Measurements from ENCODE around the gene RAB6B. TPM values are rescaled to one million over a fixed set of nuclear protein-coding genes. Genes with fewer than 3 reads are reported as not detected.

Gene RAB6B
- polyA plus RNA-seq, 1 experiment, result 2.2 TPM

DNA sequence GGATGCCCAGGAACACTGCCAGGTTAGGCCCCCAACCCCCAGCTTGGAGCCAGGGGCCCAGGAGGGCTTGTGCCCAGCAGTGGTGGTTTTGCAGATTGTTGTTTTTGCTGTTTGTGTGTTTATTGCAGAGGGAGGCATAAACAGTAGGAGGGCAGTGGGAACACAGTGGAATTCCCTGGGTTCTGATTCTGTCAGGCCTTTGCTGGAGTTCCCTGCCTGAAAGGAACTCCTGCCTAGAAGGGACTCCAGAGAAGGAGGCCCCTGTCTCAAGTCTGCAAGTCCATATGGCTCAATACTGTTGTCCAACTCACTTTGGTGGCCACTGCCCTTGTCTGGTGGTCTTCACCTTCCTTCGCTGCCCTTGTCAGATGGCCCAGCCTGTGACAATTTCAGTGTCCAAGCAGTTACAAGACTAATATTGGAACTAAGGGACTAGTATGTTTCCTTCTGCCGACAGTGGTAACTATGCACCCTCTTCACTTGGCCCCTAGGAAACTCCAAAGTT lies 47.4 kb upstream of the RAB6B start:
- DNase-seq (ENCODE audit: low read depth, low spot score), result no peak
- Histone ChIP-seq H3K4me3 (ENCODE audit: low read depth, low read length) (no peak overlapping the region), H3K27me3 (ENCODE audit: control insufficient read depth, insufficient read depth, low read length) (peaks cover 3% of the 10 kb centered on the region), H3K9me3 (ENCODE audit: control insufficient read depth, insufficient read depth, low read length) (no peaks in the 10 kb centered on the region), H3K27ac (ENCODE audit: low read depth, low read length) (peak overlapping the region; percentile 31)
- POLR2A ChIA-PET, result interaction anchor here (2.5 kb wide), 1 partner anchor 20 kb away, joined by 7 read pairs; no protein-coding TSS in a partner anchor
- TF ChIP-seq, protein P1, sequence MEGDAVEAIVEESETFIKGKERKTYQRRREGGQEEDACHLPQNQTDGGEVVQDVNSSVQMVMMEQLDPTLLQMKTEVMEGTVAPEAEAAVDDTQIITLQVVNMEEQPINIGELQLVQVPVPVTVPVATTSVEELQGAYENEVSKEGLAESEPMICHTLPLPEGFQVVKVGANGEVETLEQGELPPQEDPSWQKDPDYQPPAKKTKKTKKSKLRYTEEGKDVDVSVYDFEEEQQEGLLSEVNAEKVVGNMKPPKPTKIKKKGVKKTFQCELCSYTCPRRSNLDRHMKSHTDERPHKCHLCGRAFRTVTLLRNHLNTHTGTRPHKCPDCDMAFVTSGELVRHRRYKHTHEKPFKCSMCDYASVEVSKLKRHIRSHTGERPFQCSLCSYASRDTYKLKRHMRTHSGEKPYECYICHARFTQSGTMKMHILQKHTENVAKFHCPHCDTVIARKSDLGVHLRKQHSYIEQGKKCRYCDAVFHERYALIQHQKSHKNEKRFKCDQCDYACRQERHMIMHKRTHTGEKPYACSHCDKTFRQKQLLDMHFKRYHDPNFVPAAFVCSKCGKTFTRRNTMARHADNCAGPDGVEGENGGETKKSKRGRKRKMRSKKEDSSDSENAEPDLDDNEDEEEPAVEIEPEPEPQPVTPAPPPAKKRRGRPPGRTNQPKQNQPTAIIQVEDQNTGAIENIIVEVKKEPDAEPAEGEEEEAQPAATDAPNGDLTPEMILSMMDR (IDR thresholded peaks at IDR 0.05; ENCODE audit: low read depth, low read length), result no peak
- CTCF ChIA-PET, result interaction anchor here (3.7 kb wide), 1 partner anchor 269 kb away, joined by 13 read pairs; no protein-coding TSS in a partner anchor

DNA sequence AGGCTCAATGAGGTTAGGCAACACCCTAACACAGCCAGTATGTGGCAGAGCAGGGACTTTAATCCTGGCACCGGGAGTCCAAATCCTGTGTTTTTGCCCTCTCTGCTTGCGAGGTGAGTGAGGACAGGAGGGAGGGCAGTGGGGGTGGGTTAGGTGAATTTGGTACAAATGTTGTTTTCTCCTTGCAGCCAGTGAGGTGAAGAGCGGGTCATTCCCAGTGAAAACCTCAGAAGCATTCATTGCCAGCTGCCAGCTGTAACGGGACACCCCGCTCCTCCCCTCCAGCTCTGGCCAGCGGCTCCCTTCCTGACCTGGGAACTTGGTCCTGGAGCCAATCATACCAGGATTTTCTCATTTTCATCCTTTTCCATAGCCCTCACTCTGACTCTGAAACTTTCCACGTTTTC lies 45.7 kb upstream of the RAB6B start:
- Histone ChIP-seq H3K4me3 (ENCODE audit: low read depth, low read length) (no peak overlapping the region), H3K9me3 (ENCODE audit: control insufficient read depth, insufficient read depth, low read length) (no peaks in the 10 kb centered on the region), H3K27ac (ENCODE audit: low read depth, low read length) (no peak overlapping the region), H3K27me3 (ENCODE audit: control insufficient read depth, insufficient read depth, low read length) (peaks cover 4% of the 10 kb centered on the region)
- POLR2A ChIA-PET, result no interaction called here
- TF ChIP-seq, protein P1 (IDR thresholded peaks at IDR 0.05; ENCODE audit: low read depth, low read length), result no peak
- CTCF ChIA-PET, result interaction anchor here (1.9 to 3.7 kb wide), 3 partner anchors 10 to 270 kb away, joined by 7 to 15 read pairs (median 13); no protein-coding TSS in a partner anchor
- DNase-seq (ENCODE audit: low read depth, low spot score), result no peak

DNA sequence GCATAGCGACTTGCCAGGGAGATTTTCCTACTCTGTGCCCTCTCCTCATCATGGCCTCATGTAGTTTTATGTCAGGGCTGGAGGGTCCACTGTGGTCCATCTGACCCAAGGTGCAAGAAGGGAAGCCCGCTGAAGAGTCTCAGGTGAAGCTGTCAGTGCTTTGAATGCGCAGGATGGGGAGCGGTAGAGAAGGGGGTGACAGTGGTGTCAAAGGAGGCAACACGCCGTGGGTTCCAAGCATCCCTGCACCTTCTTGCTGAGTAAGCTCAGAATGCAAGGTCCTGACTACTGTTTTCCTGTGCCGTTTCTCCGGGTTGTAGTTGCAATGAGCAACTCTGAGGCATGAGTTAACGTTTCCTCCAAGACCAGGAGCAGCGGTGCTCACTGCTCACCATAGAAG lies 44.9 kb upstream of the RAB6B start:
- DNase-seq (ENCODE audit: low read depth, low spot score), result no peak
- Histone ChIP-seq H3K27ac (ENCODE audit: low read depth, low read length) (no peak overlapping the region), H3K4me3 (ENCODE audit: low read depth, low read length) (no peak overlapping the region), H3K9me3 (ENCODE audit: control insufficient read depth, insufficient read depth, low read length) (no peaks in the 10 kb centered on the region), H3K27me3 (ENCODE audit: control insufficient read depth, insufficient read depth, low read length) (peaks cover 6% of the 10 kb centered on the region)
- CTCF ChIA-PET, result interaction anchor here (1.9 to 3.7 kb wide), 3 partner anchors 10 to 271 kb away, joined by 7 to 15 read pairs (median 13); no protein-coding TSS in a partner anchor
- TF ChIP-seq, protein P1 (IDR thresholded peaks at IDR 0.05; ENCODE audit: low read depth, low read length), result no peak
- POLR2A ChIA-PET, result no interaction called here

DNA sequence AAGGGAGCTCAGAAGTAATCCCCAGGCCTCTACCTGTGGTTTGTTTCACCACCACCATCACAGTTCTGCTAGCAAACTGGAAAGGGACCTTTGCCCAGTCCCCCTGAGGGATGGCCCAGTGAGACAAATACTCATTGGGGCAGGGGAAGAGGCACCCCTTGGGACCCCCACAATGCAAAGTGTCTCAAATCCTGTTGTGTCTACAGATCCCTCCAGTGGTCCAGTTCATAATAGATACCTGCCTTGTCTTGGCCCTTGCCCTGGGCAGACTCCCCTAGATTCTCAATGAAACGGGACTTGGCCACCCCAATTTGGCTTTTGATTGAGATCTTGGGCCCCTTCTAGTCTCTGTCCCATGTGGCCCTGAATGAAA lies 43.8 kb upstream of the RAB6B start:
- TF ChIP-seq, protein P1 (IDR thresholded peaks at IDR 0.05; ENCODE audit: low read depth, low read length), result no peak
- CTCF ChIA-PET, result interaction anchor here (0.6 to 2.4 kb wide), 4 partner anchors 8 to 273 kb away, joined by 3 to 15 read pairs (median 7); no protein-coding TSS in a partner anchor
- POLR2A ChIA-PET, result no interaction called here
- no peak overlapping the region for H3K27ac ChIP-seq (ENCODE audit: low read depth, low read length)
- no peak overlapping the region for H3K4me3 ChIP-seq (ENCODE audit: low read depth, low read length)
- no peak for DNase-seq (ENCODE audit: low read depth, low spot score)
- H3K9me3 ChIP-seq (ENCODE audit: control insufficient read depth, insufficient read depth, low read length), result no peaks in the 10 kb centered on the region
- peaks cover 6% of the 10 kb centered on the region for H3K27me3 ChIP-seq (ENCODE audit: control insufficient read depth, insufficient read depth, low read length)

DNA sequence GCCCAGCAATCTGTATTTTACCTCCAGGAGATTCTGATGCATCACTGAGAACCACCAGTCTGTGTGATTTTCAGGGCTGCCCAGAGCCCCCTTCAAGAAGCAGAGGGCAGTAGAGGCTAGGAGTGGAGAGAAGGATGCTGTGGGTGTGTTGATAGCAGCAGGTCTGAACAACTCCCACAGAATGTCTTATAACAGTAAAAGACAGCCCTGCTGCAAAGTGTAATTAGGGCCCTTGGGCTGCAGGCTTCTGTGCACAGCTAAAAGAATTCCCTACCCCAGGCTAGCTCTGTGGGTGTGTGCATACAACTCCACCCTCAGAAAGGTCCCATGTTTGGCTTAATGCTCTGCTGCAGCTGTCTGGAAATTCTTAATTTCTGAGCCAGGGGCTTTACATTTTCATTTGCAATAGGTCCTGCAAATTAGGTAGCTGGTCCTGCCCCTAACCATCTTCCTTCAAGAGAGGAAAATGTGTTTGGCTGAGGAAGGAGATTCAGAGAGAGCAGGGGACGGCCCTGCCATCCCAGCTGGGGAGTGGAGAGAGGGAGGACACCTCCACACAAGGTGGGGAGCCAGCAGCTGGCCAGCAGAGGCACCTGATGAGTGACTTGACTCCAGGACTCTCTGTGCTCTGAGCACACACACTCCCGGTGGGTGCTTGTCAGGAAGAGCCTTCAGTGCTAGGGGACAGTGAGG lies 43.2 kb upstream of the RAB6B start:
- no peak for DNase-seq (ENCODE audit: low read depth, low spot score)
- H3K9me3 ChIP-seq (ENCODE audit: control insufficient read depth, insufficient read depth, low read length), result no peaks in the 10 kb centered on the region
- H3K4me3 ChIP-seq (ENCODE audit: low read depth, low read length), result no peak overlapping the region
- ChIA-PET POLR2A (interaction anchor here (0.6 kb wide), 1 partner anchor 66 kb away, joined by 5 read pairs; no protein-coding TSS in a partner anchor), CTCF (interaction anchor here (0.6 to 2.4 kb wide), 4 partner anchors 8 to 273 kb away, joined by 3 to 15 read pairs (median 7); no protein-coding TSS in a partner anchor)
- TF ChIP-seq, protein P1 (IDR thresholded peaks at IDR 0.05; ENCODE audit: low read depth, low read length), result peak; percentile 28; the same call in 1 of the 2 replicates
- H3K27me3 ChIP-seq (ENCODE audit: control insufficient read depth, insufficient read depth, low read length), result peaks cover 6% of the 10 kb centered on the region
- no peak overlapping the region for H3K27ac ChIP-seq (ENCODE audit: low read depth, low read length)
